Measurements from ENCODE around the gene DNAH8. TPM values are rescaled to one million over a fixed set of nuclear protein-coding genes. Genes with fewer than 3 reads are reported as not detected.

Gene DNAH8
- total RNA-seq, 1 experiment from 2014 or later, result not detected

DNA sequence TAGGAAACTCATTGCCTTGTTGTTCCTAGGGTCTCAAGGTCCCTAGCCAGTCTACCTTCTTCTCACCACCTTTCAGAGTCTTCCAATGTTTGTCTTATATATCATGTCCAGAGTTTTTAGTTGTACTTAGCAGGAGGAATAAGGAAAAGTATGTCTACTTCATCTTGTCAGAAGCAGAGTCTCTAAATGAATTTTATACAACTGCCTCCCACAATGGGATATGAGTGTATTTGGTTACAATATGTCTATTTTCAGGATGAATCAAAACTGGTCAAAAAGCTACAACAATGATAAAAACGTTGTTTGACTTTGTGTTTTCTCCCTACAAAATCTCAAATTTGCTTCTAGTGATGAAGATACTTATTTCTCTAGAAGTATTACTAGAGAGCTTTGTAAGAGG, 19.2 kb upstream of the DNAH8 start (continued):
- TF ChIP-seq, protein P1, sequence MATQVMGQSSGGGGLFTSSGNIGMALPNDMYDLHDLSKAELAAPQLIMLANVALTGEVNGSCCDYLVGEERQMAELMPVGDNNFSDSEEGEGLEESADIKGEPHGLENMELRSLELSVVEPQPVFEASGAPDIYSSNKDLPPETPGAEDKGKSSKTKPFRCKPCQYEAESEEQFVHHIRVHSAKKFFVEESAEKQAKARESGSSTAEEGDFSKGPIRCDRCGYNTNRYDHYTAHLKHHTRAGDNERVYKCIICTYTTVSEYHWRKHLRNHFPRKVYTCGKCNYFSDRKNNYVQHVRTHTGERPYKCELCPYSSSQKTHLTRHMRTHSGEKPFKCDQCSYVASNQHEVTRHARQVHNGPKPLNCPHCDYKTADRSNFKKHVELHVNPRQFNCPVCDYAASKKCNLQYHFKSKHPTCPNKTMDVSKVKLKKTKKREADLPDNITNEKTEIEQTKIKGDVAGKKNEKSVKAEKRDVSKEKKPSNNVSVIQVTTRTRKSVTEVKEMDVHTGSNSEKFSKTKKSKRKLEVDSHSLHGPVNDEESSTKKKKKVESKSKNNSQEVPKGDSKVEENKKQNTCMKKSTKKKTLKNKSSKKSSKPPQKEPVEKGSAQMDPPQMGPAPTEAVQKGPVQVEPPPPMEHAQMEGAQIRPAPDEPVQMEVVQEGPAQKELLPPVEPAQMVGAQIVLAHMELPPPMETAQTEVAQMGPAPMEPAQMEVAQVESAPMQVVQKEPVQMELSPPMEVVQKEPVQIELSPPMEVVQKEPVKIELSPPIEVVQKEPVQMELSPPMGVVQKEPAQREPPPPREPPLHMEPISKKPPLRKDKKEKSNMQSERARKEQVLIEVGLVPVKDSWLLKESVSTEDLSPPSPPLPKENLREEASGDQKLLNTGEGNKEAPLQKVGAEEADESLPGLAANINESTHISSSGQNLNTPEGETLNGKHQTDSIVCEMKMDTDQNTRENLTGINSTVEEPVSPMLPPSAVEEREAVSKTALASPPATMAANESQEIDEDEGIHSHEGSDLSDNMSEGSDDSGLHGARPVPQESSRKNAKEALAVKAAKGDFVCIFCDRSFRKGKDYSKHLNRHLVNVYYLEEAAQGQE (IDR thresholded peaks at IDR 0.05; ENCODE audit: low read depth), result no peak
- TF ChIP-seq SP1 (IDR thresholded peaks at IDR 0.05; ENCODE audit: low read depth), result no peak
- TF ChIP-seq, protein P2, sequence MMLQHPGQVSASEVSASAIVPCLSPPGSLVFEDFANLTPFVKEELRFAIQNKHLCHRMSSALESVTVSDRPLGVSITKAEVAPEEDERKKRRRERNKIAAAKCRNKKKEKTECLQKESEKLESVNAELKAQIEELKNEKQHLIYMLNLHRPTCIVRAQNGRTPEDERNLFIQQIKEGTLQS (IDR thresholded peaks at IDR 0.05), result no peak
- no peak for TF ChIP-seq EZH2phosphoT487 (IDR thresholded peaks at IDR 0.05; ENCODE audit: borderline replicate concordance)
- no peak for TF ChIP-seq POLR2AphosphoS5 (IDR thresholded peaks at IDR 0.05; ENCODE audit: low read depth, low read length)
- TF ChIP-seq SRF (IDR thresholded peaks at IDR 0.05; ENCODE audit: low read depth), result no peak

DNA sequence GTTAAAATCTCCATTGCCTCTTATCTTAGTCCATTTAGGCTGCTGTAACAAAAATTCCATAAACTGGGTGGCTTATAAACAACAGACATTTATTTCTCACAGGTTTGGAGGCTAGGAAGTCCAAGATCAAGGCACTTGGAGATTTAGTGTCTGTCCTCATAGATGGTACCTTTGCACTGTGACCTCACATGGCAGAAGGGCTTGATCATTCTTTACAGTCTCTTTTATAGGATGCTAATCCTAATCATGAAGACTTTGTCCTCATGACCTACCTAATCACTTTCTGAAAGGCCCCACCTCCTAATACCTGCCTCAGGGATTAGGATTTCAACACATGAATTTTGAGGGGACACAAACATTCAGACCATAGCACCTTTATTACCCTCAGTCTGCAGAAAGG, 18.8 kb upstream of the DNAH8 start:
- no peak overlapping the region for H3K9ac ChIP-seq (ENCODE audit: low read length)
- no peaks in the 10 kb centered on the region for H3K27me3 ChIP-seq (ENCODE audit: insufficient read depth, low read length)
- H3K9me3 ChIP-seq (ENCODE audit: control insufficient read depth in 1 of 2, insufficient read depth in 1 of 2, low read depth in 1 of 2, low read length in 2 of 2), result no peaks in the 10 kb centered on the region
- intact Hi-C loops (cut with micrococcal nuclease), result no loop called here
- H3K4me3 ChIP-seq (replicated peaks in 1 of 2; ENCODE audit: low read depth in 1 of 2, low read length in 2 of 2), result no peak overlapping the region
- peaks cover 22% of the 10 kb centered on the region; the same call in 1 of the 2 replicates for H4K20me1 ChIP-seq (ENCODE audit: insufficient read depth)
- TF ChIP-seq SIN3A (IDR thresholded peaks at IDR 0.05; ENCODE audit: low read depth), result no peak
- TF ChIP-seq, protein P3, sequence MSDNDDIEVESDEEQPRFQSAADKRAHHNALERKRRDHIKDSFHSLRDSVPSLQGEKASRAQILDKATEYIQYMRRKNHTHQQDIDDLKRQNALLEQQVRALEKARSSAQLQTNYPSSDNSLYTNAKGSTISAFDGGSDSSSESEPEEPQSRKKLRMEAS (IDR thresholded peaks at IDR 0.05), result no peak
- no peak for TF ChIP-seq POLR2AphosphoS5 (IDR thresholded peaks at IDR 0.05; ENCODE audit: low read depth, low read length)
- no peak for TF ChIP-seq EZH2 (IDR thresholded peaks at IDR 0.05)
- RAD21 ChIA-PET (ENCODE audit: low non-redundant PET in 1 of 2, low total read pairs in 2 of 2, uncharacterized antibody in 2 of 2, unreplicated experiment in 2 of 2), result no interaction called here
- CTCF ChIA-PET, result no interaction called here
- no peak overlapping the region for H2AFZ ChIP-seq (ENCODE audit: low read depth, low read length, poor library complexity, severe bottlenecking)
- no peaks in the 10 kb centered on the region for H3K4me1 ChIP-seq (ENCODE audit: control insufficient read depth in 1 of 2, insufficient read depth in 2 of 2, low read length in 2 of 2)
- H3K79me2 ChIP-seq (ENCODE audit: insufficient read depth, low read length), result peaks cover 95% of the 10 kb centered on the region
- ATAC-seq (no peak), DNase-seq (ENCODE audit: low read depth, low spot score) (no peak)
- H3K36me3 ChIP-seq (ENCODE audit: control insufficient read depth in 1 of 2, insufficient read depth in 2 of 2, low read length in 2 of 2), result peaks cover 0 to 14% of the 10 kb centered on the region in 2 experiments; a peak in 2 of 4 replicates
- BruUV-seq (replicated peaks), result no TSS peak
- H3K27ac ChIP-seq (ENCODE audit: low read depth, low read length), result no peak overlapping the region
- no peaks in the 10 kb centered on the region for H3K9me2 ChIP-seq (ENCODE audit: insufficient read depth)
- H3K4me2 ChIP-seq (ENCODE audit: low read length), result no peak overlapping the region
- POLR2A ChIA-PET, result no interaction called here
